ENCODE results near the gene EPSTI1. TPM values are rescaled to one million over a fixed set of nuclear protein-coding genes. Genes with fewer than 3 reads are reported as not detected.

EPSTI1 gene
- total and polyA plus RNA-seq, 10 of the 15 experiments (the other 5 are each of a cell fraction or from before 2014, with no cell fraction given), result 4.7 to 32.0 (median 24.2) TPM

- H3K27me3 ChIP-seq (replicated peaks in 1 of 2; ENCODE audit: control insufficient read depth in 2 of 2, insufficient read depth in 2 of 2, low read length in 1 of 2), result no peaks in the 10 kb centered on the region
- in situ Hi-C loops (cut with MboI), result no loop called here
- WGBS (ENCODE audit: insufficient coverage, insufficient replicate concordance, low lambda C conversion rate, missing lambda C conversion rate), result 0% methylated on average over 4 of the region's 4 CpGs
- no peak for TF ChIP-seq BHLHE40 (IDR thresholded peaks at IDR 0.05; ENCODE audit: borderline replicate concordance in 1 of 2, low read depth in 2 of 2, low read length in 1 of 2)
- TF ChIP-seq, protein P1, sequence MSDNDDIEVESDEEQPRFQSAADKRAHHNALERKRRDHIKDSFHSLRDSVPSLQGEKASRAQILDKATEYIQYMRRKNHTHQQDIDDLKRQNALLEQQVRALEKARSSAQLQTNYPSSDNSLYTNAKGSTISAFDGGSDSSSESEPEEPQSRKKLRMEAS (IDR thresholded peaks at IDR 0.05; ENCODE audit: low read depth, low read length), result no peak
- TF ChIP-seq KAT2A (conservative IDR thresholded peaks at IDR 0.05; ENCODE audit: control insufficient read depth, low read depth, low read length), result no peak
- TF ChIP-seq ZNF384 (IDR thresholded peaks at IDR 0.05; ENCODE audit: borderline replicate concordance, low read depth, low read length), result no peak
- TF ChIP-seq MEF2B (IDR thresholded peaks at IDR 0.05; ENCODE audit: partially characterized antibody, poor library complexity, severe bottlenecking), result no peak
- no peak for TF ChIP-seq EGR1 (IDR thresholded peaks at IDR 0.05; ENCODE audit: borderline replicate concordance in 1 of 2, low read depth in 2 of 2, low read length in 2 of 2)
- TF ChIP-seq, protein P2, sequence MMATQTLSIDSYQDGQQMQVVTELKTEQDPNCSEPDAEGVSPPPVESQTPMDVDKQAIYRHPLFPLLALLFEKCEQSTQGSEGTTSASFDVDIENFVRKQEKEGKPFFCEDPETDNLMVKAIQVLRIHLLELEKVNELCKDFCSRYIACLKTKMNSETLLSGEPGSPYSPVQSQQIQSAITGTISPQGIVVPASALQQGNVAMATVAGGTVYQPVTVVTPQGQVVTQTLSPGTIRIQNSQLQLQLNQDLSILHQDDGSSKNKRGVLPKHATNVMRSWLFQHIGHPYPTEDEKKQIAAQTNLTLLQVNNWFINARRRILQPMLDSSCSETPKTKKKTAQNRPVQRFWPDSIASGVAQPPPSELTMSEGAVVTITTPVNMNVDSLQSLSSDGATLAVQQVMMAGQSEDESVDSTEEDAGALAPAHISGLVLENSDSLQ (IDR thresholded peaks at IDR 0.05), result no peak
- TF ChIP-seq HDAC2 (IDR thresholded peaks at IDR 0.05), result no peak
- 0 out of 2 replicates have a peak, but pooled peaks have one; percentile 17 for TF ChIP-seq PAX5 (IDR thresholded peaks at IDR 0.05; ENCODE audit: borderline replicate concordance, low read depth, low read length)
- no peak for TF ChIP-seq SREBF2 (IDR thresholded peaks at IDR 0.05; ENCODE audit: low read length)
- no peak for TF ChIP-seq BCL11A (IDR thresholded peaks at IDR 0.05; ENCODE audit: low read depth, low read length)
- no peak for TF ChIP-seq YY1 (IDR thresholded peaks at IDR 0.05; ENCODE audit: low read depth, low read length)
- TF ChIP-seq CREB1 (IDR thresholded peaks at IDR 0.05; ENCODE audit: low read depth), result no peak
- TF ChIP-seq, protein P3, sequence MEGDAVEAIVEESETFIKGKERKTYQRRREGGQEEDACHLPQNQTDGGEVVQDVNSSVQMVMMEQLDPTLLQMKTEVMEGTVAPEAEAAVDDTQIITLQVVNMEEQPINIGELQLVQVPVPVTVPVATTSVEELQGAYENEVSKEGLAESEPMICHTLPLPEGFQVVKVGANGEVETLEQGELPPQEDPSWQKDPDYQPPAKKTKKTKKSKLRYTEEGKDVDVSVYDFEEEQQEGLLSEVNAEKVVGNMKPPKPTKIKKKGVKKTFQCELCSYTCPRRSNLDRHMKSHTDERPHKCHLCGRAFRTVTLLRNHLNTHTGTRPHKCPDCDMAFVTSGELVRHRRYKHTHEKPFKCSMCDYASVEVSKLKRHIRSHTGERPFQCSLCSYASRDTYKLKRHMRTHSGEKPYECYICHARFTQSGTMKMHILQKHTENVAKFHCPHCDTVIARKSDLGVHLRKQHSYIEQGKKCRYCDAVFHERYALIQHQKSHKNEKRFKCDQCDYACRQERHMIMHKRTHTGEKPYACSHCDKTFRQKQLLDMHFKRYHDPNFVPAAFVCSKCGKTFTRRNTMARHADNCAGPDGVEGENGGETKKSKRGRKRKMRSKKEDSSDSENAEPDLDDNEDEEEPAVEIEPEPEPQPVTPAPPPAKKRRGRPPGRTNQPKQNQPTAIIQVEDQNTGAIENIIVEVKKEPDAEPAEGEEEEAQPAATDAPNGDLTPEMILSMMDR (IDR thresholded peaks at IDR 0.05 in 2 of 3, conservative IDR thresholded peaks at IDR 0.05 in 1 of 3; ENCODE audit: control insufficient read depth in 2 of 3, extremely low read depth in 1 of 3, insufficient read depth in 1 of 3, low read depth in 3 of 3, low read length in 3 of 3), result no peak
- no peak for TF ChIP-seq ZSCAN29 (IDR thresholded peaks at IDR 0.05)
- 0 out of 2 replicates have a peak, but pooled peaks have one; percentile 9 for TF ChIP-seq HCFC1 (IDR thresholded peaks at IDR 0.05; ENCODE audit: low read length)
- no peak; the same call in 1 of the 2 replicates for TF ChIP-seq POLR2AphosphoS5 (IDR thresholded peaks at IDR 0.05; ENCODE audit: low read length)
- TF ChIP-seq ASH2L (IDR thresholded peaks at IDR 0.05; ENCODE audit: borderline replicate concordance, low read depth), result 0 out of 2 replicates have a peak, but pooled peaks have one; percentile 18
Observed at GRCh38 chr13:42992764-42993122, 702 bp upstream of the EPSTI1 start.

More at GRCh38 chr13:42992764-42993122, 702 bp upstream of the EPSTI1 start:
- Histone ChIP-seq H3K79me2 (ENCODE audit: control insufficient read depth, insufficient read depth, low read length) (peaks cover 30% of the 10 kb centered on the region), H3K27ac (ENCODE audit: control insufficient read depth, insufficient read depth) (peak overlapping the region; percentile 99), H4K20me1 (ENCODE audit: control insufficient read depth, insufficient read depth) (no peaks in the 10 kb centered on the region), H3K9me3 (replicated peaks; ENCODE audit: control insufficient read depth, insufficient read depth, low read length) (no peaks in the 10 kb centered on the region; the same call in 2 of the 3 replicates), H3K4me2 (ENCODE audit: control insufficient read depth, insufficient read depth) (peak overlapping the region; percentile 90), H3K9ac (ENCODE audit: control insufficient read depth, insufficient read depth, low read length) (peak overlapping the region; percentile 94), H3K4me1 (ENCODE audit: control insufficient read depth, insufficient read depth, low read length) (peaks cover 33% of the 10 kb centered on the region), H2AFZ (ENCODE audit: control insufficient read depth, low read depth, low read length) (peak overlapping the region; percentile 80), H3K36me3 (ENCODE audit: control insufficient read depth in 2 of 2, insufficient read depth in 2 of 2, low read length in 1 of 2) (no peaks in the 10 kb centered on the region), H3K4me3 (peak overlapping the region; percentile 86)
- ChIA-PET SMC1A (ENCODE audit: uncharacterized antibody, unreplicated experiment) (interaction anchor here (0.6 to 11.2 kb wide), 28 partner anchors 10 to 429 kb away, joined by 3 to 150 read pairs (median 4); partner anchors contain the start of gene DNAJC15), POLR2A (interaction anchor here (0.5 to 6.3 kb wide), 7 partner anchors 19 to 414 kb away, joined by 3 to 49 read pairs (median 3); partner anchors contain the start of gene DNAJC15), RAD21 (ENCODE audit: unreplicated experiment) (interaction anchor here (0.7 to 7.6 kb wide), 13 partner anchors 10 to 614 kb away, joined by 3 to 51 read pairs (median 8); partner anchors contain the start of gene DNAJC15), CTCF (interaction anchor here (0.9 to 8.5 kb wide), 7 partner anchors 12 to 140 kb away, joined by 3 to 59 read pairs (median 3); partner anchors contain the start of gene DNAJC15)
- BruUV-seq (replicated peaks), result no TSS peak
- DNase-seq (ENCODE audit: low read depth, low spot score) (no peak), FAIRE-seq (no peak), ATAC-seq (peak; percentile 7)
- intact Hi-C loops (cut with micrococcal nuclease; ENCODE audit: unreplicated experiment), result loop anchor here (1.0 to 5.0 kb wide), 3 partner anchors 31 to 610 kb away; partner anchors contain the start of gene DNAJC15

Measured in GM12878 (cell line).